Measurements from ENCODE around the gene FAM89A.

- TF ChIP-seq POLR2A (IDR thresholded peaks at IDR 0.05) (no peak), CTCF (IDR thresholded peaks at IDR 0.05) (no peak)
Measured at GRCh38 chr1:230972855-230973271, 67.2 kb downstream of the FAM89A start.

Data from ovary (tissue), 3 donors.